ENCODE measurements around the gene RPS24. TPM values are rescaled to one million over a fixed set of nuclear protein-coding genes. Genes with fewer than 3 reads are reported as not detected.
A peak's percentile ranks its signal among the peaks of the same experiment; 100 is the strongest.

Gene RPS24
- total and polyA plus RNA-seq, 9 of the 15 experiments (the other 6 are each of a cell fraction or from before 2014, with no cell fraction given), result 1,947 to 7,307 (median 5,944) TPM

- no peak for TF ChIP-seq AFF1 (IDR thresholded peaks at IDR 0.05; ENCODE audit: low read depth in 1 of 2, partially characterized antibody in 2 of 2)
- TF ChIP-seq POLR2H (tag; IDR thresholded peaks at IDR 0.05; ENCODE audit: low read depth), result 0 out of 2 replicates have a peak, but pooled peaks have one; percentile 14
- 0 out of 2 replicates have a peak, but pooled peaks have one; percentile 21 for TF ChIP-seq PTBP1 (IDR thresholded peaks at IDR 0.05; ENCODE audit: low read depth, low read length)
- peak; percentile 69; the same call in 1 of the 2 replicates for TF ChIP-seq FOXO4 (CRISPR knock-in tag; IDR thresholded peaks at IDR 0.05)
- TF ChIP-seq ZBED1 (IDR thresholded peaks at IDR 0.05), result 0 out of 2 replicates have a peak, but pooled peaks have one; percentile 30
- peak; percentile 85 for TF ChIP-seq OTX1 (CRISPR knock-in tag; IDR thresholded peaks at IDR 0.05)
- 0 out of 2 replicates have a peak, but pooled peaks have one; percentile 45 for TF ChIP-seq ESRRB (CRISPR knock-in tag; IDR thresholded peaks at IDR 0.05; ENCODE audit: borderline replicate concordance)
- TF ChIP-seq ELF4 (CRISPR knock-in tag; IDR thresholded peaks at IDR 0.05), result peak; percentile 85
- peak; percentile 50 for TF ChIP-seq CHD7 (IDR thresholded peaks at IDR 0.05; ENCODE audit: low read depth, low read length)
These were observed 7.8 kb downstream of the RPS24 start (continued) for GRCh38 chr10:78041170-78042057.

Data from K562 (cell line).